DOHH2 (cell line): ENCODE data around the gene LCN10.

Experiments
- EZH2phosphoT487 ChIP-seq: fragments of 200-600 bp; sonication (generic); IDR thresholded peaks from 2 replicates; pipeline ENCODE4 v1.6.1; 2017; ENCODE audit warnings: borderline replicate concordance, mild to moderate bottlenecking, antibody characterized with exemption, low read length, moderate library complexity, mixed read lengths
- TF ChIP-seq, protein P1 (sequence below): fragments of 200-600 bp; sonication (generic); IDR thresholded peaks from one replicate; pipeline ENCODE4 v1.5.1; 2014; ENCODE audit warnings: antibody characterized with exemption, mild to moderate bottlenecking, low read depth, low read length; ENCODE audit not compliant: poor library complexity, severe bottlenecking

DNA sequence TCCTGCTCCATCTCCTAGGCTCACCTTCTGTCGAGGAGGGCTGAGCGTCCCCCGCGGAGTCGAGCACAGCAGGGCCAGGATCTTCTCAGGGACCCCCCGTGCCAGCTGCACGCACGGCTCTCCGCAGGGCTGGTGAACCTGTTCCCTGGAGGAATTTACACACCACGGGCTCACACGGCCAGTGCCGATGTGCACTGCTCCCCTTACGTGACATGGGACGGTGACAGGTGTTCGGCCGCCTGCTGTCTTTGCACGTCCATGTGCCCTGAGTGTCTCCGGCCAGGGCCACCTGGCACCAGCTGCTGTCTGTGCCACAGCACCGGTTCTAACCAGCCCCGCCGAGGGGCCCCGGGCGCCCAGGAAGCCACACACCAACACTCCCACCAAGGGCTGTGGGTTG lies 46.8 kb downstream of the LCN10 start:
- TF ChIP-seq, protein P1, sequence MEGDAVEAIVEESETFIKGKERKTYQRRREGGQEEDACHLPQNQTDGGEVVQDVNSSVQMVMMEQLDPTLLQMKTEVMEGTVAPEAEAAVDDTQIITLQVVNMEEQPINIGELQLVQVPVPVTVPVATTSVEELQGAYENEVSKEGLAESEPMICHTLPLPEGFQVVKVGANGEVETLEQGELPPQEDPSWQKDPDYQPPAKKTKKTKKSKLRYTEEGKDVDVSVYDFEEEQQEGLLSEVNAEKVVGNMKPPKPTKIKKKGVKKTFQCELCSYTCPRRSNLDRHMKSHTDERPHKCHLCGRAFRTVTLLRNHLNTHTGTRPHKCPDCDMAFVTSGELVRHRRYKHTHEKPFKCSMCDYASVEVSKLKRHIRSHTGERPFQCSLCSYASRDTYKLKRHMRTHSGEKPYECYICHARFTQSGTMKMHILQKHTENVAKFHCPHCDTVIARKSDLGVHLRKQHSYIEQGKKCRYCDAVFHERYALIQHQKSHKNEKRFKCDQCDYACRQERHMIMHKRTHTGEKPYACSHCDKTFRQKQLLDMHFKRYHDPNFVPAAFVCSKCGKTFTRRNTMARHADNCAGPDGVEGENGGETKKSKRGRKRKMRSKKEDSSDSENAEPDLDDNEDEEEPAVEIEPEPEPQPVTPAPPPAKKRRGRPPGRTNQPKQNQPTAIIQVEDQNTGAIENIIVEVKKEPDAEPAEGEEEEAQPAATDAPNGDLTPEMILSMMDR = no peak
- TF ChIP-seq EZH2phosphoT487 = no peak
